Heart right ventricle (tissue), 16 donors: Measurements from ENCODE around the gene ELL. TPM values are rescaled to one million over a fixed set of nuclear protein-coding genes. Genes with fewer than 3 reads are reported as not detected.

ENCODE experiments used
- ATAC-seq, 8 donors: fragments of 200-7000 bp; cut with Tn5 transposase; one replicate each; pipeline ENCODE4 v1.9.1; 2020; ENCODE audit warnings: mild to moderate bottlenecking in 8 of 8, moderate library complexity in 8 of 8, moderate number of reproducible peaks in 1 of 8
- DNase-seq, 2 donors: peaks; one replicate each; pipeline ENCODE4 v3.0.0-alpha.2; 2020
- H3K27ac ChIP-seq, 10 donors: fragments of 200-600 bp; sonication (generic) in 2 of 10; one replicate each; pipeline versions ENCODE4 v1.5.0 to v1.8.0; 2020 to 2022; ENCODE audit warnings: mild to moderate bottlenecking in 3 of 10
- H3K27me3 ChIP-seq, 7 donors: fragments of 200-600 bp; one replicate each; pipeline ENCODE4 v1.8.0; 2021 to 2022; ENCODE audit warnings: mild to moderate bottlenecking in 2 of 7
- H3K36me3 ChIP-seq, 9 donors: fragments of 200-600 bp; sonication (generic) in 1 of 9; one replicate each; pipeline versions ENCODE4 v1.5.0 to v1.8.0; 2020 to 2022; ENCODE audit warnings: mild to moderate bottlenecking in 2 of 9
- H3K4me1 ChIP-seq, 9 donors: fragments of 200-600 bp; sonication (generic) in 1 of 9; one replicate each; pipeline versions ENCODE4 v1.5.0 to v1.8.0; 2020 to 2022; ENCODE audit warnings: mild to moderate bottlenecking in 4 of 9
- H3K4me3 ChIP-seq, 10 donors: fragments of 200-600 bp; sonication (generic) in 2 of 10; one replicate each; pipeline versions ENCODE4 v1.5.0 to v1.8.0; 2020 to 2022; ENCODE audit warnings: mild to moderate bottlenecking in 7 of 10, moderate library complexity in 2 of 10
- H3K9me3 ChIP-seq, 11 donors: fragments of 200-600 bp in 10 of 11; sonication (generic) in 2 of 11; one replicate each; pipeline versions ENCODE4 v1.5.0 to v1.8.0; 2013 to 2022; ENCODE audit warnings: mild to moderate bottlenecking in 2 of 11, control low read depth in 1 of 11, moderate library complexity in 1 of 11
- WGBS, 2 donors: extraction: QIAGEN DNeasy Blood & Tissue Kit; methylation state at CpG; one replicate each; pipeline ENCODE4 v1.1.7; 2013; ENCODE audit warnings: inconsistent platforms in 1 of 2; 5-methylcytosine and 5-hydroxymethylcytosine counted together
- intact Hi-C, 10 donors: fragments of 100-400 bp; cut with DNase I; formaldehyde crosslinking; loops; one replicate each; pipeline versions ENCODE4 v1.11.1 to v1.14.2; 2022
- polyA plus RNA-seq, 2 donors: library from polyadenylated mRNA; stranded (reverse); fragments of 200-250 nt; gene quantifications; one replicate each; pipeline ENCODE4 v1.2.3, GENCODE V29; 2013
- total RNA-seq, 10 donors: library from RNA; stranded (reverse); fragmentation: NEBNext Ultra II Directional in 3 of 10; extraction: Animal tissue kit (Norgen Biotek cat#: 25700) in 3 of 10; gene quantifications; one replicate each; pipeline versions ENCODE4 v1.2.1 to v1.2.4, GENCODE V29; 2021 to 2023
- TF ChIP-seq, protein P1 (sequence below), 9 donors: fragments of 200-600 bp; sonication (generic) in 2 of 9; IDR thresholded peaks; one replicate each; pipeline versions ENCODE4 v1.5.0 to v1.8.0; 2021 to 2022; ENCODE audit warnings: antibody characterized with exemption in 9 of 9, mild to moderate bottlenecking in 5 of 9, moderate library complexity in 1 of 9
- donor health status: Arrhythmogenic right ventricular cardiomyopathy.
- donor health status: ischemic (EF 13 %, LVEDD 7.1; RV severe dilation, severe dysfunction).
- donor health status: healthy with polysubstance abuse.
- donor health status: DM: no; HTN: yes; CAD: no.
- donor health status: DM: no; HTN: no; CAD: no.
- donor health status: ischemic (EF 25% LVEDD 6.9; RV normal size, moderate dysfunction).
- donor health status: ischemic (EF 25% LVEDD 5.7; RV mildly dilated, moderate dysfunction).
- donor health status: healthy.
- donor health status: DM: yes; HTN: yes; CAD: no.
- donor health status: Ischemic cardiomyopathy.
- donor health status: ischemic (EF 35%, LVEDD 5.7; RV mildly dilated, moderate dysfunction).
- donor health status: nonischemic (EF 11% LVEDD 7.7; RV severe dilation, severe dysfunction).
- donor health status: DM: yes; HTN: yes; CAD: no.
- donor health status: PGD.
- donor health status: ischemic (EF 29% LVEDD 5.4; RV normal size, mild dysfunction).
- donor health status: nonischemic (EF 23%, LVEDD 6.1; RV moderate dilation, normal function).

Gene ELL
- total and polyA plus RNA-seq, 12 donors, result 4.0 to 13.1 (median 6.8) TPM

DNA sequence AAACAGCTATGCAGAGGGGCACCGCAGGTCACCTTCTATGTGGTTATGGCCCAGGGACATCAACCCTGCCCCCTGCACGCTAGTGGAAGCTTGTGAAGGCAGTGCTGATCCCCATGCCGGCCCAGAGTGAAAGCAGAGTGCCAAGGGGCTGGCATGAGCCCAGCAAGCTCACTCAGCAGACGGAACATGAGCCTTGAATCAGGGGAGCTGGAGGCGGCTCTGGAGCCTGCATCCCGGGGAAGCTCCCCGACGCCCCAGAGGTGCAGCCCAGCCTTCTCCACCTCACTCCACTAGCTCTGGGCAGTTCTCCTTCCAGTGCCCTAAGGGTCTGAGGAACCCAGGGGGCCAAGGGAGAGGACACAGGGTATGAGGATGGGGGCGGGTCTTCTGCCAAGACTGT is 64.9 kb downstream of the ELL start:
- Histone ChIP-seq H3K36me3 (peaks cover 0 to 97% (median 0%) of the 10 kb centered on the region in 9 donors), H3K4me3 (no peak overlapping the region), H3K4me1 (peaks cover 9 to 49% (median 40%) of the 10 kb centered on the region in 9 donors), H3K27ac (peak overlapping the region in 6 of 10 donors; percentile 25 to 74 (median 47)), H3K27me3 (no peaks in the 10 kb centered on the region), H3K9me3 (no peaks in the 10 kb centered on the region)
- peak in 5 of 8 donors; percentile 14 to 40 (median 32) for ATAC-seq
- DNase-seq, result peak in 1 of 2 donors; percentile 68
- TF ChIP-seq, protein P1, sequence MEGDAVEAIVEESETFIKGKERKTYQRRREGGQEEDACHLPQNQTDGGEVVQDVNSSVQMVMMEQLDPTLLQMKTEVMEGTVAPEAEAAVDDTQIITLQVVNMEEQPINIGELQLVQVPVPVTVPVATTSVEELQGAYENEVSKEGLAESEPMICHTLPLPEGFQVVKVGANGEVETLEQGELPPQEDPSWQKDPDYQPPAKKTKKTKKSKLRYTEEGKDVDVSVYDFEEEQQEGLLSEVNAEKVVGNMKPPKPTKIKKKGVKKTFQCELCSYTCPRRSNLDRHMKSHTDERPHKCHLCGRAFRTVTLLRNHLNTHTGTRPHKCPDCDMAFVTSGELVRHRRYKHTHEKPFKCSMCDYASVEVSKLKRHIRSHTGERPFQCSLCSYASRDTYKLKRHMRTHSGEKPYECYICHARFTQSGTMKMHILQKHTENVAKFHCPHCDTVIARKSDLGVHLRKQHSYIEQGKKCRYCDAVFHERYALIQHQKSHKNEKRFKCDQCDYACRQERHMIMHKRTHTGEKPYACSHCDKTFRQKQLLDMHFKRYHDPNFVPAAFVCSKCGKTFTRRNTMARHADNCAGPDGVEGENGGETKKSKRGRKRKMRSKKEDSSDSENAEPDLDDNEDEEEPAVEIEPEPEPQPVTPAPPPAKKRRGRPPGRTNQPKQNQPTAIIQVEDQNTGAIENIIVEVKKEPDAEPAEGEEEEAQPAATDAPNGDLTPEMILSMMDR (IDR thresholded peaks at IDR 0.05), result no peak
- WGBS, 2 donors, result 40 to 58% methylated on average over 9 of the region's 9 CpGs
- intact Hi-C loops, result loop anchor here in 4 of 10 donors (10.0 kb wide), 3 partner anchors 218 to 388 kb away; partner anchors contain the start of gene CRTC1 (in 1 of the 4)

- Histone ChIP-seq H3K4me1 (peaks cover 9 to 46% (median 37%) of the 10 kb centered on the region in 9 donors), H3K27ac (peak overlapping the region in 2 of 10 donors; percentile 47 to 74)
- WGBS, 2 donors, result 91% methylated on average over 4 of the region's 4 CpGs
Observed at GRCh38 chr19:18456279-18456678, 65.6 kb downstream of the ELL start.

DNA sequence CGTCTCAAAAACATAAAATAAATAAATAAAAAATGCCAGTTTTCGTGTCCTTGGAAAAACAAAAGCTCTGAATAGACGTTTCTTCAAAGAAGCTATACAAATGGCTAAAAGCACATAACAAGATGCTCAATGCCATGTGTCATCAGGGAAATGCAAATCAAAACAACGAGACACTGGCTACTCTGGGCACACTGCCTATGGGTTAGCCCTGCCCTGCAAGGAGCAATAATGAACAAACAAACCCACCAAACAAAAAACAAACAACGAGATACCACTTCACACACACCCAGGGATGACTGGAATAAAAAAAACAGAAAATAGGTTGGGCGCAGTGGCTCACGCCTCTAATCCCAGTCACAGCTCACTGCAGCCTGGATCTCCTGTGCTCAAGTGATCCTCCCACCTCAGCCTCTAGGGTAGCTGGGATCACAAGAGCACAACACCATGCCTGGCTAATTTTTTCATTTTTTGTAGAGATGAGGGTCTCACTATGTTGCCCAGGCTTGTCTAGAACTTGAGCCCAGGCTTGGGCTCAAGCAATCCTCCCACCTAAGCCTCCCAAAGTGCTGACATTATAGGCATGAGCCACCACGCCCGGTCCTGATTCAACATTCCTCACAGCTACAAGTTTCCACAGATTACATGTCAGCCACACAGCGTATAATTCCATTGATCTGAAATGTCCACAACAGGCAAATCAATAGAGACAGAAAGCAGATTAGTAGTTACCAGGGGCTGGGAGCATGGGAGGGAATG is 68.4 kb downstream of the ELL start:
- no peak for ATAC-seq
- Histone ChIP-seq H3K27ac (no peak overlapping the region), H3K4me3 (no peak overlapping the region), H3K27me3 (no peaks in the 10 kb centered on the region), H3K4me1 (peaks cover 0 to 34% (median 19%) of the 10 kb centered on the region in 9 donors), H3K9me3 (no peaks in the 10 kb centered on the region), H3K36me3 (peaks cover 0 to 98% (median 16%) of the 10 kb centered on the region in 9 donors)
- TF ChIP-seq, protein P1 (IDR thresholded peaks at IDR 0.05), result no peak
- no peak for DNase-seq
- WGBS, 2 donors, result 87 to 94% methylated on average over 10 of the region's 10 CpGs
- intact Hi-C loops, result loop anchor here in 6 of 10 donors (5.0 to 10.0 kb wide), 5 partner anchors 109 to 394 kb away; partner anchors contain the start of gene CRTC1 (in 1 of the 6)

More at GRCh38 chr19:18456279-18456678, 65.6 kb downstream of the ELL start:
- DNase-seq, result no peak
- no peak for ATAC-seq
- Histone ChIP-seq H3K36me3 (peaks cover 0 to 98% (median 0%) of the 10 kb centered on the region in 9 donors), H3K4me3 (no peak overlapping the region), H3K9me3 (no peaks in the 10 kb centered on the region), H3K27me3 (no peaks in the 10 kb centered on the region)
- intact Hi-C loops, result loop anchor here in 4 of 10 donors (10.0 kb wide), 3 partner anchors 219 to 389 kb away; partner anchors contain the start of gene CRTC1 (in 1 of the 4)
- TF ChIP-seq, protein P1 (IDR thresholded peaks at IDR 0.05), result no peak

- intact Hi-C loops, result loop anchor here in 6 of 10 donors (5.0 to 10.0 kb wide), 5 partner anchors 110 to 395 kb away; partner anchors contain the start of gene CRTC1 (in 1 of the 6)
- no peak for ATAC-seq
Observed at GRCh38 chr19:18452386-18452785, 69.5 kb downstream of the ELL start.

More at GRCh38 chr19:18452386-18452785, 69.5 kb downstream of the ELL start:
- H3K4me1 ChIP-seq, result peaks cover 0 to 25% (median 16%) of the 10 kb centered on the region in 9 donors
- 77 to 79% methylated on average over 3 of the region's 3 CpGs for WGBS, 2 donors
- H3K9me3 ChIP-seq, result no peaks in the 10 kb centered on the region
- TF ChIP-seq, protein P1 (IDR thresholded peaks at IDR 0.05), result no peak
- no peak overlapping the region for H3K4me3 ChIP-seq
- no peak overlapping the region for H3K27ac ChIP-seq
- H3K36me3 ChIP-seq, result peaks cover 0 to 98% (median 19%) of the 10 kb centered on the region in 9 donors
- DNase-seq, result no peak
- H3K27me3 ChIP-seq, result no peaks in the 10 kb centered on the region
